Liver (tissue), 9 donors: ENCODE data around the gene NAA40. TPM values are rescaled to one million over a fixed set of nuclear protein-coding genes. Genes with fewer than 3 reads are reported as not detected.

Experiments
- DNase-seq: peaks from one replicate; pipeline ENCODE4 v3.0.0-alpha.2; 2017; ENCODE audit warnings: low spot score
- H3K27ac ChIP-seq, 2 donors: one replicate each; pipeline ENCODE4 v1.7.0; 2013; ENCODE audit warnings: inconsistent platforms in 2 of 2, low read length in 2 of 2, control low read depth in 1 of 2, low read depth in 1 of 2, mild to moderate bottlenecking in 1 of 2
- H3K27me3 ChIP-seq, 4 donors: one replicate each; pipeline versions ENCODE4 v1.6.1 to v1.7.0; 2013; ENCODE audit warnings: low read length in 3 of 4, inconsistent platforms in 1 of 4, mild to moderate bottlenecking in 1 of 4, moderate library complexity in 1 of 4; ENCODE audit not compliant: control insufficient read depth in 4 of 4, insufficient read depth in 4 of 4
- H3K36me3 ChIP-seq, 4 donors: one replicate each; pipeline versions ENCODE4 v1.6.1 to v1.7.0; 2013; ENCODE audit warnings: low read length in 3 of 4, mild to moderate bottlenecking in 3 of 4, low read depth in 1 of 4, moderate library complexity in 1 of 4; ENCODE audit not compliant: control insufficient read depth in 4 of 4, insufficient read depth in 3 of 4
- H3K4me1 ChIP-seq, 4 donors: one replicate each; pipeline versions ENCODE4 v1.6.1 to v1.7.0; 2013; ENCODE audit warnings: low read length in 3 of 4, mild to moderate bottlenecking in 3 of 4, moderate library complexity in 1 of 4; ENCODE audit not compliant: control insufficient read depth in 4 of 4, insufficient read depth in 4 of 4
- H3K4me3 ChIP-seq, 3 donors: one replicate each; pipeline versions ENCODE4 v1.6.1 to v1.7.0; 2013; ENCODE audit warnings: low read length in 3 of 3, control low read depth in 1 of 3, low read depth in 1 of 3, mild to moderate bottlenecking in 1 of 3
- H3K9ac ChIP-seq, 2 donors: one replicate each; pipeline ENCODE4 v1.7.0; 2013; ENCODE audit warnings: low read length in 2 of 2, mild to moderate bottlenecking in 2 of 2, moderate library complexity in 2 of 2, control low read depth in 1 of 2, low read depth in 1 of 2
- H3K9me3 ChIP-seq, 4 donors: one replicate each; pipeline versions ENCODE4 v1.6.1 to v1.7.0; 2013; ENCODE audit warnings: low read length in 3 of 4; ENCODE audit not compliant: control insufficient read depth in 4 of 4
- EGR1 ChIP-seq, 2 donors: IDR thresholded peaks; 2 replicates each; pipeline ENCODE4 v1.6.1; 2016 to 2018; ENCODE audit warnings: antibody characterized with exemption in 2 of 2, low read depth in 2 of 2
- FOXA1 ChIP-seq: IDR thresholded peaks from 2 replicates; pipeline ENCODE4 v1.6.1; 2016; ENCODE audit warnings: antibody characterized with exemption
- FOXA2 ChIP-seq: IDR thresholded peaks from 2 replicates; pipeline ENCODE4 v1.6.1; 2016; ENCODE audit warnings: antibody characterized with exemption
- GABPA ChIP-seq, 2 donors: IDR thresholded peaks in 1 of 2; conservative IDR thresholded peaks in 1 of 2; 2 replicates each; pipeline ENCODE4 v1.6.1; 2016; ENCODE audit warnings: antibody characterized with exemption in 2 of 2, mild to moderate bottlenecking in 1 of 2, moderate library complexity in 1 of 2
- HNF4A ChIP-seq, 2 donors: conservative IDR thresholded peaks; 2 replicates each; pipeline ENCODE4 v1.6.1; 2016; ENCODE audit warnings: antibody characterized with exemption in 2 of 2, mild to moderate bottlenecking in 2 of 2
- HNF4G ChIP-seq: IDR thresholded peaks from 2 replicates; pipeline ENCODE4 v1.6.1; 2016; ENCODE audit warnings: antibody characterized with exemption
- JUND ChIP-seq, 2 donors: IDR thresholded peaks; 2 replicates each; pipeline ENCODE4 v1.6.1; 2016; ENCODE audit warnings: antibody characterized with exemption in 2 of 2
- NR2F2 ChIP-seq: IDR thresholded peaks from 2 replicates; pipeline ENCODE4 v1.6.1; 2016; ENCODE audit warnings: antibody characterized with exemption
- RAD21 ChIP-seq, 2 donors: IDR thresholded peaks; 2 replicates each; pipeline ENCODE4 v1.6.1; 2016; ENCODE audit warnings: antibody characterized with exemption in 2 of 2, mild to moderate bottlenecking in 2 of 2
- RXRA ChIP-seq, 2 donors: IDR thresholded peaks; 2 replicates each; pipeline ENCODE4 v1.6.1; 2017 to 2018; ENCODE audit warnings: antibody characterized with exemption in 2 of 2, mild to moderate bottlenecking in 1 of 2
- SP1 ChIP-seq: IDR thresholded peaks from 2 replicates; pipeline ENCODE4 v1.6.1; 2018; ENCODE audit warnings: antibody characterized with exemption, mild to moderate bottlenecking
- TAF1 ChIP-seq: conservative IDR thresholded peaks from 2 replicates; pipeline ENCODE4 v1.6.1; 2016; ENCODE audit warnings: antibody characterized with exemption, mild to moderate bottlenecking
- YY1 ChIP-seq: IDR thresholded peaks from 2 replicates; pipeline ENCODE4 v1.6.1; 2016; ENCODE audit warnings: antibody characterized with exemption, mild to moderate bottlenecking
- WGBS: extraction: QIAGEN DNeasy Blood & Tissue Kit; methylation state at CpG from one replicate; pipeline ENCODE4 v1.1.7; 2013; 5-methylcytosine and 5-hydroxymethylcytosine counted together
- polyA plus RNA-seq, 2 donors: library from polyadenylated mRNA; stranded (reverse) in 1 of 2; unstranded in 1 of 2; fragments of 200-250 nt in 1 of 2; fragments of >200 nt in 1 of 2; fragmentation: Nextera tagmentation in 1 of 2; extraction: Ambion mirVana in 1 of 2; gene quantifications; one replicate each; pipeline versions ENCODE4 v1.2.1 to v1.2.3, GENCODE V29; 2013 to 2015
- total RNA-seq, 2 donors: library from RNA; depleted of rRNA; stranded (reverse); fragments of >200 nt; gene quantifications; one replicate each; pipeline ENCODE4 v1.2.3, GENCODE V29; 2014
- TF ChIP-seq, protein P1 (sequence below): fragments of 150-350 bp; IDR thresholded peaks from 2 replicates; pipeline ENCODE4 v1.5.1; 2017; ENCODE audit warnings: improper control_type of control experiment, low read depth, low read length; ENCODE audit not compliant: missing input control
- TF ChIP-seq, protein P2 (sequence below): IDR thresholded peaks from 2 replicates; pipeline ENCODE4 v1.6.1; 2016; ENCODE audit warnings: antibody characterized with exemption, mild to moderate bottlenecking
- TF ChIP-seq, protein P3 (sequence below): IDR thresholded peaks from 2 replicates; pipeline ENCODE4 v1.6.1; 2016; ENCODE audit warnings: antibody characterized with exemption
- TF ChIP-seq, protein P4 (sequence below): IDR thresholded peaks from 2 replicates; pipeline ENCODE4 v1.6.1; 2016; ENCODE audit warnings: antibody characterized with exemption
- TF ChIP-seq, protein P5 (sequence below): IDR thresholded peaks from 2 replicates; pipeline ENCODE4 v1.6.1; 2016; ENCODE audit warnings: antibody characterized with exemption
- donor health status: healthy.
- donor health status: healthy.
- donor health status: healthy.
- donor health status: healthy.
- donor health status: healthy.

Gene NAA40
- total and polyA plus RNA-seq, 4 donors, result 3.0 to 7.3 (median 4.7) TPM

DNA sequence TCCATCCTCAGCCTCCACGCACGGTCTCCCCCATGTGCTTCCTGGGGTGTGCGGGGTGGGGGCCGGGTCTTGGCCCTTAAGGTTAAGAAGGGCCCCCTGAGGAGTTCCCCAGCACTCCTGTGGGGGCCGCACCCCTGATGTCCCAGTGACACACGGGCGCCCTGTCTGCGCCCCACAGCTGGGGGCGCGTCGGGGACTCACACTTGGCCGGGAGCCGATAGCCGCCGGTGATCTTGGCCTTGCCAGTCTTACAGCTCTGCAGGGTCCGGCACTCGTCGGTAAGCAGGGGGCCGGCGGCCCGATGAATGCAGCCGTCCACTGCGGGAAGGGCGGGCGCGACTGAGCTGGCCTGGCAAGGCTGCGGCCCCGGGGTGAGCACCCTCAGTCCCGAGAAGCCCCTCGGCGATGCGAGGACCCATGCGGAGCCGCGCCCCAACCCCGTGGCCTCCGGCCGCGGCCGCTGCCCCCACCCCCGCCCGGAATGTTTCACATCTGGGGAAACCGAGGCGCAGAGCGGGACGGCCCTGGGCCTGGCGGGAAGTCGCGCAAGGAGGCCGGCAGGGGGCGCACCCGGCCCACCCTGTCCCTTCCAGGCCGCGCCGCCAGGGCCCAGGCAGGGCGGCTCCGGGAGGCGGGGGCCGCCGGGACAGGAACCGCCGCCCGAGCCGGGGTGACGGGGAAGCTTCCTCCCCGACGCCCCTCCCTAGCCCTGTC is 61.4 kb downstream of the NAA40 start:
- H3K27ac ChIP-seq, result no peak overlapping the region
- peaks cover 2 to 34% (median 5%) of the 10 kb centered on the region in 4 donors for H3K4me1 ChIP-seq
- peak; percentile 79 for DNase-seq
- no peaks in the 10 kb centered on the region for H3K9me3 ChIP-seq
- peaks cover 2 to 28% (median 9%) of the 10 kb centered on the region in 4 donors for H3K36me3 ChIP-seq
- peak overlapping the region in 1 of 3 donors; percentile 30 for H3K4me3 ChIP-seq
- no peak overlapping the region for H3K9ac ChIP-seq
- 16% methylated on average over 67 of the region's 67 CpGs for WGBS
- TF ChIP-seq, protein P1, sequence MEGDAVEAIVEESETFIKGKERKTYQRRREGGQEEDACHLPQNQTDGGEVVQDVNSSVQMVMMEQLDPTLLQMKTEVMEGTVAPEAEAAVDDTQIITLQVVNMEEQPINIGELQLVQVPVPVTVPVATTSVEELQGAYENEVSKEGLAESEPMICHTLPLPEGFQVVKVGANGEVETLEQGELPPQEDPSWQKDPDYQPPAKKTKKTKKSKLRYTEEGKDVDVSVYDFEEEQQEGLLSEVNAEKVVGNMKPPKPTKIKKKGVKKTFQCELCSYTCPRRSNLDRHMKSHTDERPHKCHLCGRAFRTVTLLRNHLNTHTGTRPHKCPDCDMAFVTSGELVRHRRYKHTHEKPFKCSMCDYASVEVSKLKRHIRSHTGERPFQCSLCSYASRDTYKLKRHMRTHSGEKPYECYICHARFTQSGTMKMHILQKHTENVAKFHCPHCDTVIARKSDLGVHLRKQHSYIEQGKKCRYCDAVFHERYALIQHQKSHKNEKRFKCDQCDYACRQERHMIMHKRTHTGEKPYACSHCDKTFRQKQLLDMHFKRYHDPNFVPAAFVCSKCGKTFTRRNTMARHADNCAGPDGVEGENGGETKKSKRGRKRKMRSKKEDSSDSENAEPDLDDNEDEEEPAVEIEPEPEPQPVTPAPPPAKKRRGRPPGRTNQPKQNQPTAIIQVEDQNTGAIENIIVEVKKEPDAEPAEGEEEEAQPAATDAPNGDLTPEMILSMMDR, result peak; percentile 83
- TF ChIP-seq FOXA2 (no peak), FOXA1 (no peak), RAD21 (IDR thresholded peaks at IDR 0.05) (peak in 1 of 2 donors; percentile 73)
- no peaks in the 10 kb centered on the region for H3K27me3 ChIP-seq

DNA sequence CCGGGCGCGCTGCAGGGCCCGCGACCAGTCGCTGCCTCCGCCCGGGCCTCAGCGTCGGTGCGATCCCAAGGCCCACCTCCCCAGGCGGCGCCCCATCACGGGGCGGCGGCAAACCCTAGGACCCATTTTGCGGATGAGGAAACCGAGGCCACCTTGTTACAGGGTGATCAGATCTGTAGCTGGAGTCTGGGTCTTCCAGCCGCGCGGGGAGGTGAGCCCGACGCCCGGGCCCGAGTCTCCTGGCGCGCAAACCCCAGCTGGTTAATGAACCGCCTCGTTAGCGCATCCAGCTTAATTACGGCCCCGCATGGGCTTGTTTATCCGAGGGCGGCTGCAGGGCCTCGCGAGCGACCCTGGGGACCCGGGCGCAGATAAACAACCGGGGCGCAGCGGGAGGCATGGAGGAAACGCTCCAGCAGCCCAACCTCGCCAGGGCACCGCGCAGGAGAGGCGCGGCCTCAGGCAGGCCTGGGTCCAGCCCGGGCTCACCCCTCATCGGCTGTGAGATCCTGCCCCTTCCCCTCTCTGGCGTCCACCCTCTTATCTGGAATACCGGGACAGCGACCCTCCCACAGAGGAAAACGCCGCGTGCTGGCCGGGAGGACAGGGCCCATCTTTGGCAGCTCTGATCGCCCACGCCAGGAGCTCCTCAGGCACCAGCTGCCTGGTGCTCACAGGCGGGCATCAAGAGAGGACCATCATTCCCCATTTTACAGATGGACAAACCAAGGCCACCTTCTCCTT is 62.1 kb downstream of the NAA40 start:
- TF ChIP-seq, protein P2, sequence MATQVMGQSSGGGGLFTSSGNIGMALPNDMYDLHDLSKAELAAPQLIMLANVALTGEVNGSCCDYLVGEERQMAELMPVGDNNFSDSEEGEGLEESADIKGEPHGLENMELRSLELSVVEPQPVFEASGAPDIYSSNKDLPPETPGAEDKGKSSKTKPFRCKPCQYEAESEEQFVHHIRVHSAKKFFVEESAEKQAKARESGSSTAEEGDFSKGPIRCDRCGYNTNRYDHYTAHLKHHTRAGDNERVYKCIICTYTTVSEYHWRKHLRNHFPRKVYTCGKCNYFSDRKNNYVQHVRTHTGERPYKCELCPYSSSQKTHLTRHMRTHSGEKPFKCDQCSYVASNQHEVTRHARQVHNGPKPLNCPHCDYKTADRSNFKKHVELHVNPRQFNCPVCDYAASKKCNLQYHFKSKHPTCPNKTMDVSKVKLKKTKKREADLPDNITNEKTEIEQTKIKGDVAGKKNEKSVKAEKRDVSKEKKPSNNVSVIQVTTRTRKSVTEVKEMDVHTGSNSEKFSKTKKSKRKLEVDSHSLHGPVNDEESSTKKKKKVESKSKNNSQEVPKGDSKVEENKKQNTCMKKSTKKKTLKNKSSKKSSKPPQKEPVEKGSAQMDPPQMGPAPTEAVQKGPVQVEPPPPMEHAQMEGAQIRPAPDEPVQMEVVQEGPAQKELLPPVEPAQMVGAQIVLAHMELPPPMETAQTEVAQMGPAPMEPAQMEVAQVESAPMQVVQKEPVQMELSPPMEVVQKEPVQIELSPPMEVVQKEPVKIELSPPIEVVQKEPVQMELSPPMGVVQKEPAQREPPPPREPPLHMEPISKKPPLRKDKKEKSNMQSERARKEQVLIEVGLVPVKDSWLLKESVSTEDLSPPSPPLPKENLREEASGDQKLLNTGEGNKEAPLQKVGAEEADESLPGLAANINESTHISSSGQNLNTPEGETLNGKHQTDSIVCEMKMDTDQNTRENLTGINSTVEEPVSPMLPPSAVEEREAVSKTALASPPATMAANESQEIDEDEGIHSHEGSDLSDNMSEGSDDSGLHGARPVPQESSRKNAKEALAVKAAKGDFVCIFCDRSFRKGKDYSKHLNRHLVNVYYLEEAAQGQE, result no peak
- TF ChIP-seq RXRA (IDR thresholded peaks at IDR 0.05), result no peak
- TF ChIP-seq, protein P3, sequence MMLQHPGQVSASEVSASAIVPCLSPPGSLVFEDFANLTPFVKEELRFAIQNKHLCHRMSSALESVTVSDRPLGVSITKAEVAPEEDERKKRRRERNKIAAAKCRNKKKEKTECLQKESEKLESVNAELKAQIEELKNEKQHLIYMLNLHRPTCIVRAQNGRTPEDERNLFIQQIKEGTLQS, result no peak
- TF ChIP-seq EGR1 (IDR thresholded peaks at IDR 0.05; ENCODE audit: low read depth in 2 of 2), result no peak
- no peak for TF ChIP-seq FOXA1
- TF ChIP-seq, protein P1, result no peak
- TF ChIP-seq, protein P4, sequence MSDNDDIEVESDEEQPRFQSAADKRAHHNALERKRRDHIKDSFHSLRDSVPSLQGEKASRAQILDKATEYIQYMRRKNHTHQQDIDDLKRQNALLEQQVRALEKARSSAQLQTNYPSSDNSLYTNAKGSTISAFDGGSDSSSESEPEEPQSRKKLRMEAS, result no peak
- TF ChIP-seq HNF4G, result no peak
- no peak for TF ChIP-seq FOXA2
- TF ChIP-seq, protein P5, sequence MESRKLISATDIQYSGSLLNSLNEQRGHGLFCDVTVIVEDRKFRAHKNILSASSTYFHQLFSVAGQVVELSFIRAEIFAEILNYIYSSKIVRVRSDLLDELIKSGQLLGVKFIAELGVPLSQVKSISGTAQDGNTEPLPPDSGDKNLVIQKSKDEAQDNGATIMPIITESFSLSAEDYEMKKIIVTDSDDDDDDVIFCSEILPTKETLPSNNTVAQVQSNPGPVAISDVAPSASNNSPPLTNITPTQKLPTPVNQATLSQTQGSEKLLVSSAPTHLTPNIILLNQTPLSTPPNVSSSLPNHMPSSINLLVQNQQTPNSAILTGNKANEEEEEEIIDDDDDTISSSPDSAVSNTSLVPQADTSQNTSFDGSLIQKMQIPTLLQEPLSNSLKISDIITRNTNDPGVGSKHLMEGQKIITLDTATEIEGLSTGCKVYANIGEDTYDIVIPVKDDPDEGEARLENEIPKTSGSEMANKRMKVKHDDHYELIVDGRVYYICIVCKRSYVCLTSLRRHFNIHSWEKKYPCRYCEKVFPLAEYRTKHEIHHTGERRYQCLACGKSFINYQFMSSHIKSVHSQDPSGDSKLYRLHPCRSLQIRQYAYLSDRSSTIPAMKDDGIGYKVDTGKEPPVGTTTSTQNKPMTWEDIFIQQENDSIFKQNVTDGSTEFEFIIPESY, result no peak
- no peak for TF ChIP-seq HNF4A (conservative IDR thresholded peaks at IDR 0.05)
- no peak for TF ChIP-seq YY1
- TF ChIP-seq RAD21 (IDR thresholded peaks at IDR 0.05), result no peak
- no peak for TF ChIP-seq NR2F2
- no peak for TF ChIP-seq SP1
- no peak for TF ChIP-seq TAF1
- no peak for TF ChIP-seq JUND (IDR thresholded peaks at IDR 0.05)
- TF ChIP-seq GABPA (IDR thresholded peaks at IDR 0.05 in 1 of 2, conservative IDR thresholded peaks at IDR 0.05 in 1 of 2), result no peak
- DNase-seq, result no peak
- no peak overlapping the region for H3K27ac ChIP-seq

More for the DNA sequence above, 62.1 kb downstream of the NAA40 start:
- no peaks in the 10 kb centered on the region for H3K9me3 ChIP-seq
- H3K36me3 ChIP-seq, result peaks cover 2 to 23% (median 8%) of the 10 kb centered on the region in 4 donors
- H3K27me3 ChIP-seq, result no peaks in the 10 kb centered on the region
- peak overlapping the region in 1 of 3 donors; percentile 30 for H3K4me3 ChIP-seq
- no peak overlapping the region for H3K9ac ChIP-seq
- H3K4me1 ChIP-seq, result peaks cover 2 to 34% (median 5%) of the 10 kb centered on the region in 4 donors
- WGBS, result 34% methylated on average over 60 of the region's 60 CpGs
